Measurements from ENCODE around the gene CA12.

Gene CA12

DNA sequence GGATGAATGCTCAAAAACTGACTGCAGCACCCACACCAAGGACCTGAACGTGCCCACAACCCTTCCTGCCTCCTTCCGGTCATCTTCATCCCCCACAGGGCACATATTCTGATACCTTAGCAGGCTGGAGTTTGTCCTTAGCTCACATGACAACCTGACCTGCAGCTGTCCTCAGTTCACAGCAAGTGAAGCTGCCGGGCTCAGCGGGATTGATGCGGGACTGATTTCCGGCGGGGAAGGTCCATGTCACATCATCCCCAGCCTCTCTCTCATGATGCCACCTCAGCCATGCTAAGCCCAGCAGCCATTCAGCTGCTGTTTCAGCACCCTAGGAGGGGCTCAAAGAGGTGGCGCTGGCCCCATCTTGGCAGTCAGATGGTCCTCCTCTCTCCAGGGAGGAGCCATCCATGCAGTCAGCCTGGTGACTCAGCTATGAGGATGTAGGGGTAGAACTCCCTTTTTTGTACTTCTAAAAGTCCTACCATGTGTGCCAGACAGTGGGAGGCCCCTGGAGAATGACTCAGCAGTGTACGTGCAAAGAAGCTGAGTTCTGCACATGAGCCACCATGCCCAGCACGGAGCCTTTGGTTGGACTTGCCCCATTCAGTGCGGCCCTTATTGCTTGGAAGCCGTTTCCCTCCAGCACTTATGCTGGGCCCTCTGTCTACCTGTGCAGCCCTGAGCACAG is 9.5 kb downstream of the CA12 start:
- TF ChIP-seq, protein P1, sequence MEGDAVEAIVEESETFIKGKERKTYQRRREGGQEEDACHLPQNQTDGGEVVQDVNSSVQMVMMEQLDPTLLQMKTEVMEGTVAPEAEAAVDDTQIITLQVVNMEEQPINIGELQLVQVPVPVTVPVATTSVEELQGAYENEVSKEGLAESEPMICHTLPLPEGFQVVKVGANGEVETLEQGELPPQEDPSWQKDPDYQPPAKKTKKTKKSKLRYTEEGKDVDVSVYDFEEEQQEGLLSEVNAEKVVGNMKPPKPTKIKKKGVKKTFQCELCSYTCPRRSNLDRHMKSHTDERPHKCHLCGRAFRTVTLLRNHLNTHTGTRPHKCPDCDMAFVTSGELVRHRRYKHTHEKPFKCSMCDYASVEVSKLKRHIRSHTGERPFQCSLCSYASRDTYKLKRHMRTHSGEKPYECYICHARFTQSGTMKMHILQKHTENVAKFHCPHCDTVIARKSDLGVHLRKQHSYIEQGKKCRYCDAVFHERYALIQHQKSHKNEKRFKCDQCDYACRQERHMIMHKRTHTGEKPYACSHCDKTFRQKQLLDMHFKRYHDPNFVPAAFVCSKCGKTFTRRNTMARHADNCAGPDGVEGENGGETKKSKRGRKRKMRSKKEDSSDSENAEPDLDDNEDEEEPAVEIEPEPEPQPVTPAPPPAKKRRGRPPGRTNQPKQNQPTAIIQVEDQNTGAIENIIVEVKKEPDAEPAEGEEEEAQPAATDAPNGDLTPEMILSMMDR (IDR thresholded peaks at IDR 0.05; ENCODE audit: low read depth, low read length, missing control alignments): no peak
- in situ Hi-C loops (cut with HindIII; ENCODE audit: low pct_ligation_motif_present, low sequenced_read_pairs): no loop called here
- H3K27ac ChIP-seq: peak overlapping the region; percentile 55
- no peaks in the 10 kb centered on the region for H3K27me3 ChIP-seq (replicated peaks)
- DNase-seq: peak; percentile 95
- H3K4me3 ChIP-seq (ENCODE audit: low read depth, low read length): no peak overlapping the region
- H3K36me3 ChIP-seq (replicated peaks): no peaks in the 10 kb centered on the region

DNA sequence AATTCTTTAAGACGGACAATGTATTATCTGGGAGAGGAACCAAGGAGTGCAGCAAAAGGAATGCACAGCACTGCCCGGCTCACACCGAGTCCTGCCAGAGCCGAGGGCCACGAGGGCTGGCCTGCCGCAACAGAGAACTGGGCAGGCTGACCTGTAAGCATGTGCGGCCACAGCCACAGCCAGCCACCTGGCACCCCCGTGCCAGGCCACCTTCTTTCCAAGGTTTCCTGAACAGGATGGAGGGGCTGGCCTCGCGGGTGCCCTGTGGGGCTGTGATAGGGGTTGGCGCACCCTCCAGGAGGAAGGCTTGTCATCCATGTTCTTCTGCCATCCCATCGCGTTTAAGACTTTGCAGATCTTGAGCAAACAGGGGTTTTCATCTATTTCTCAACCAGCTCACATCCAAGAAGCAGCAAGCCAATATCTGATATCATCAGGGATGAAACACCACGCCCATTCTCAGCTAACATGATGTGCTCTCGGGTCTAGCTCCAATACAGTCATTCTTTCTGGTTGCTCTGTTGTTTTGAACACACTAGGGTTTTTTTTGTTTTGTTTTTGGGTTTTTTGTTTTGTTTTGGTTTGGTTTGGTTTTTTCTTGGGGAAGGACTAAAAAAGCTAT is 10.2 kb downstream of the CA12 start:
- Histone ChIP-seq H3K36me3 (replicated peaks) (no peaks in the 10 kb centered on the region), H3K4me3 (ENCODE audit: low read depth, low read length) (no peak overlapping the region), H3K27ac (peak overlapping the region; percentile 55), H3K27me3 (replicated peaks) (no peaks in the 10 kb centered on the region)
- TF ChIP-seq, protein P1 (IDR thresholded peaks at IDR 0.05; ENCODE audit: low read depth, low read length, missing control alignments): no peak
- peak; percentile 53 for DNase-seq
- in situ Hi-C loops (cut with HindIII; ENCODE audit: low pct_ligation_motif_present, low sequenced_read_pairs): no loop called here

DNA sequence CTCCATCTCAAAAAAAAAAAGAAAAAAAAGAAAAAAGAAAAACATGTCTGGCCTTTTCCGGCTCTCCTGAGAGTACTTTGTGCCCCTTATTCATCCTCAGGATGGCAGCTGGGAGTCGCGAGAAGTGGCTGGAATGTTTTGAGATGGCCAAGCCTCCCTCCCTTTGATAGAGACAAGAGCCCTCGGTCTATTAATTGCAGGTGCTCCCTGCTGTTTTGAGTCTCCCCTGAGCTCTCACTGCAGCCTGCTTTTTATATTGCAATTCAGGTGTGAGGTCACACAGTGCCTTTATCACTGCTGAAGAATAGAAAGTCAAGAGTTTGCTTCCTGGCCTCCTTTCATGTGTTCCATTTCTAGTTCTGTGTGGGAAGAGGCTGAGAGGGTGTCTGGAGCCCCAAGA is 10.9 kb downstream of the CA12 start:
- Histone ChIP-seq H3K36me3 (replicated peaks) (no peaks in the 10 kb centered on the region), H3K27ac (no peak overlapping the region), H3K4me3 (ENCODE audit: low read depth, low read length) (no peak overlapping the region), H3K27me3 (replicated peaks) (no peaks in the 10 kb centered on the region)
- TF ChIP-seq, protein P1 (IDR thresholded peaks at IDR 0.05; ENCODE audit: low read depth, low read length, missing control alignments): no peak
- in situ Hi-C loops (cut with HindIII; ENCODE audit: low pct_ligation_motif_present, low sequenced_read_pairs): no loop called here
- no peak for DNase-seq

DNA sequence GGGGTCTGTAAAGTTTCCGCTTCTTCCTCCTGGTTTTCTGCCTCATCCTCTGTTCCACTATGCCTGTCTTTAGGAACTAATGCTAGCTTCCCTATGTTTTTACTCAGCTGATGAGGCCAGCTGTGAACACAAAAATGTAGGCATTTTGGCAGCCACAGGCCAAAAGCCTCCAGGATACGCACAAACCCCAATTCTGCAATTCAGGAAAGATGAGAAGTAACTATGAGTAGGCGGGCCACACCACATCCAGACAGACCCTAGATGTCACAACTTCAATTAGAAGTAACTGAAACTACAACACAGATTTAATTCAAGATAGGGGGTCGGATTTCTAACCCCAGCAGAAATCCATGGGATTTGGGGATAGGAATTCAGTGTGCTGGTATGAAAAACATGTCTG is 11.9 kb downstream of the CA12 start:
- H3K27me3 ChIP-seq (replicated peaks): no peaks in the 10 kb centered on the region
- H3K4me3 ChIP-seq (ENCODE audit: low read depth, low read length): no peak overlapping the region
- TF ChIP-seq, protein P1 (IDR thresholded peaks at IDR 0.05; ENCODE audit: low read depth, low read length, missing control alignments): no peak
- no peak for DNase-seq
- no peak overlapping the region for H3K27ac ChIP-seq
- in situ Hi-C loops (cut with HindIII; ENCODE audit: low pct_ligation_motif_present, low sequenced_read_pairs): no loop called here
- no peaks in the 10 kb centered on the region for H3K36me3 ChIP-seq (replicated peaks)

DNA sequence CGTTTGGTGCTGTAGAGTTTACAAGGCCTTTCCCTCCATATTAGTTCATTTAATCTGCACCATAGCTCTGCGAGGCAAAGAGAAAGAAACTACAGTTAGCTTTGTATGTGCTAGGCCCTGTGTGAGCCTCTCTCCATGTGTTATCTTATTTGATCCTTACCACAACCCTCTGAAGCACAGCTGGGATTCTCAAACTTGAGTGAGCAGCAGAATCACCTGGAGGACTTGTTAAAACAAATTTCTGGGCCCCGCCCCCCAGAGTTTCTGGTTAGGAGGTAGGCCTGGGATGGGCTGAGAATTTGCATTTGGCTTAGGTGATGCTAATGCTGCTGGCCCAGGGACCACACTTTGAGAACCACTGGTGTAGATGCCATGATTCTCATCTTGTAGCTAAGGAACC is 12.3 kb downstream of the CA12 start:
- no peak for DNase-seq
- in situ Hi-C loops (cut with HindIII; ENCODE audit: low pct_ligation_motif_present, low sequenced_read_pairs): no loop called here
- TF ChIP-seq, protein P1 (IDR thresholded peaks at IDR 0.05; ENCODE audit: low read depth, low read length, missing control alignments): no peak
- H3K27ac ChIP-seq: no peak overlapping the region
- H3K27me3 ChIP-seq (replicated peaks): no peaks in the 10 kb centered on the region
- H3K36me3 ChIP-seq (replicated peaks): no peaks in the 10 kb centered on the region
- no peak overlapping the region for H3K4me3 ChIP-seq (ENCODE audit: low read depth, low read length)

Data from brain microvascular endothelial cell (primary cell).